Measurements from ENCODE around the gene SHC3. TPM values are rescaled to one million over a fixed set of nuclear protein-coding genes. Genes with fewer than 3 reads are reported as not detected.

Gene SHC3
- polyA plus RNA-seq, 1 donor from 2014 or later = 22.9 TPM

DNA sequence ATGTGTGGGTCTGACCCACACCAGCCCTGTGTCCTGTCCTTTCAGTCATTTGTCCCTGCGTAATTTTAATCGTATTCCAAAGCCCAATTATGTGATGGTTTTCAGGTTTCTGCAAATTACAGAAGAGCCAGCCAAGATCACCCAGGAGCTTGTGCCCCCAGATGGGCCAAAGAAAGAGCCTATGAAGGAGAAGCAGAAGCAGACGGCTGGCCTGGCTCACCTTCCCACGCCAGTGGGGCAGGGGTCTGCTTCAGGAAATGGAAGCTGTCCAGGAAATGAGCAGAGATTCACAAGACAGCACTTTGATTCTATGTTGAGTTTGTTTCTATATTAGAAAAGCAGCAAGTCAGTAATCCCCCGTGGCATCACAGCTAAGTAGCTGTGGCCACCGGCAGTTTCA lies 175.6 kb downstream of the SHC3 start:
- H3K9me3 ChIP-seq (ENCODE audit: low read length) = no peaks in the 10 kb centered on the region
- H3K27me3 ChIP-seq (ENCODE audit: insufficient read depth, low read depth, low read length) = no peaks in the 10 kb centered on the region
- H3K27ac ChIP-seq (ENCODE audit: low read length) = no peak overlapping the region
- H2AFZ ChIP-seq (ENCODE audit: low read depth, low read length) = no peak overlapping the region
- no peak overlapping the region for H3K4me2 ChIP-seq (ENCODE audit: low read length)
- no peaks in the 10 kb centered on the region for H4K20me1 ChIP-seq (ENCODE audit: insufficient read depth)
- H3K9me2 ChIP-seq (ENCODE audit: insufficient read depth, low read length) = no peaks in the 10 kb centered on the region
- TF ChIP-seq POLR2AphosphoS5 (IDR thresholded peaks at IDR 0.05) (no peak), SMC3 (conservative IDR thresholded peaks at IDR 0.05; ENCODE audit: poor library complexity) (no peak), TAF1 (IDR thresholded peaks at IDR 0.05; ENCODE audit: low read depth) (no peak), EZH2 (IDR thresholded peaks at IDR 0.05; ENCODE audit: borderline replicate concordance, insufficient read depth, low read length, poor library complexity, severe bottlenecking) (no peak), EP300 (conservative IDR thresholded peaks at IDR 0.05; ENCODE audit: poor library complexity, severe bottlenecking) (no peak), MXI1 (conservative IDR thresholded peaks at IDR 0.05; ENCODE audit: poor library complexity, severe bottlenecking) (no peak), CTCF (IDR thresholded peaks at IDR 0.05; ENCODE audit: poor library complexity, severe bottlenecking) (no peak), RAD21 (conservative IDR thresholded peaks at IDR 0.05) (no peak)
- TF ChIP-seq, protein P1, sequence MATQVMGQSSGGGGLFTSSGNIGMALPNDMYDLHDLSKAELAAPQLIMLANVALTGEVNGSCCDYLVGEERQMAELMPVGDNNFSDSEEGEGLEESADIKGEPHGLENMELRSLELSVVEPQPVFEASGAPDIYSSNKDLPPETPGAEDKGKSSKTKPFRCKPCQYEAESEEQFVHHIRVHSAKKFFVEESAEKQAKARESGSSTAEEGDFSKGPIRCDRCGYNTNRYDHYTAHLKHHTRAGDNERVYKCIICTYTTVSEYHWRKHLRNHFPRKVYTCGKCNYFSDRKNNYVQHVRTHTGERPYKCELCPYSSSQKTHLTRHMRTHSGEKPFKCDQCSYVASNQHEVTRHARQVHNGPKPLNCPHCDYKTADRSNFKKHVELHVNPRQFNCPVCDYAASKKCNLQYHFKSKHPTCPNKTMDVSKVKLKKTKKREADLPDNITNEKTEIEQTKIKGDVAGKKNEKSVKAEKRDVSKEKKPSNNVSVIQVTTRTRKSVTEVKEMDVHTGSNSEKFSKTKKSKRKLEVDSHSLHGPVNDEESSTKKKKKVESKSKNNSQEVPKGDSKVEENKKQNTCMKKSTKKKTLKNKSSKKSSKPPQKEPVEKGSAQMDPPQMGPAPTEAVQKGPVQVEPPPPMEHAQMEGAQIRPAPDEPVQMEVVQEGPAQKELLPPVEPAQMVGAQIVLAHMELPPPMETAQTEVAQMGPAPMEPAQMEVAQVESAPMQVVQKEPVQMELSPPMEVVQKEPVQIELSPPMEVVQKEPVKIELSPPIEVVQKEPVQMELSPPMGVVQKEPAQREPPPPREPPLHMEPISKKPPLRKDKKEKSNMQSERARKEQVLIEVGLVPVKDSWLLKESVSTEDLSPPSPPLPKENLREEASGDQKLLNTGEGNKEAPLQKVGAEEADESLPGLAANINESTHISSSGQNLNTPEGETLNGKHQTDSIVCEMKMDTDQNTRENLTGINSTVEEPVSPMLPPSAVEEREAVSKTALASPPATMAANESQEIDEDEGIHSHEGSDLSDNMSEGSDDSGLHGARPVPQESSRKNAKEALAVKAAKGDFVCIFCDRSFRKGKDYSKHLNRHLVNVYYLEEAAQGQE (IDR thresholded peaks at IDR 0.05; ENCODE audit: borderline replicate concordance) = no peak
- no peaks in the 10 kb centered on the region for H3F3A ChIP-seq (ENCODE audit: insufficient read depth, low read length, poor library complexity, severe bottlenecking)
- H3K79me2 ChIP-seq (replicated peaks; ENCODE audit: insufficient read depth, low read length) = no peaks in the 10 kb centered on the region
- H3K4me3 ChIP-seq (ENCODE audit: low read length) = no peak overlapping the region
- H3K9ac ChIP-seq (ENCODE audit: low read length) = no peak overlapping the region
- H3K36me3 ChIP-seq (ENCODE audit: insufficient read depth, low read length) = no peaks in the 10 kb centered on the region

DNA sequence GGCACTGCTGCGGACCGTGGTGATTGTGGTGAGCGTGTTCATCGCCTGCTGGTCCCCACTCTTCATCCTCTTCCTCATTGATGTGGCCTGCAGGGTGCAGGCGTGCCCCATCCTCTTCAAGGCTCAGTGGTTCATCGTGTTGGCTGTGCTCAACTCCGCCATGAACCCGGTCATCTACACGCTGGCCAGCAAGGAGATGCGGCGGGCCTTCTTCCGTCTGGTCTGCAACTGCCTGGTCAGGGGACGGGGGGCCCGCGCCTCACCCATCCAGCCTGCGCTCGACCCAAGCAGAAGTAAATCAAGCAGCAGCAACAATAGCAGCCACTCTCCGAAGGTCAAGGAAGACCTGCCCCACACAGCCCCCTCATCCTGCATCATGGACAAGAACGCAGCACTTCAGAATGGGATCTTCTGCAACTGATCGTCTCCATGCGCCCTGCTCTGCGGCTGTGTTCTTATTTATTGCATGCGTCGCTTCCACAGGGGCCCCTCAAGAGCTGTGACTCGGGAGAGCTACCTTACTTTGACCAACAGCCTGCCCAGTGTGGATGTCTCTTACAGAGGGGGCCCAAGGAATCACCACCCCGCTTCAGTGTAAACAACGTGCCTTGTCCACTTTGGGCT lies 176.6 kb downstream of the SHC3 start:
- no peaks in the 10 kb centered on the region for H3K9me3 ChIP-seq (ENCODE audit: low read length)
- H3K79me2 ChIP-seq (replicated peaks; ENCODE audit: insufficient read depth, low read length) = no peaks in the 10 kb centered on the region
- no peaks in the 10 kb centered on the region for H3K9me2 ChIP-seq (ENCODE audit: insufficient read depth, low read length)
- H3K27ac ChIP-seq (ENCODE audit: low read length) = no peak overlapping the region
- H4K20me1 ChIP-seq (ENCODE audit: insufficient read depth) = no peaks in the 10 kb centered on the region
- H3K36me3 ChIP-seq (ENCODE audit: insufficient read depth, low read length) = no peaks in the 10 kb centered on the region
- no peaks in the 10 kb centered on the region for H3F3A ChIP-seq (ENCODE audit: insufficient read depth, low read length, poor library complexity, severe bottlenecking)
- H3K27me3 ChIP-seq (ENCODE audit: insufficient read depth, low read depth, low read length) = no peaks in the 10 kb centered on the region
- H2AFZ ChIP-seq (ENCODE audit: low read depth, low read length) = no peak overlapping the region
- H3K4me3 ChIP-seq (ENCODE audit: low read length) = no peak overlapping the region
- H3K9ac ChIP-seq (ENCODE audit: low read length) = no peak overlapping the region
- no peak overlapping the region for H3K4me2 ChIP-seq (ENCODE audit: low read length)
- no peak for TF ChIP-seq POLR2AphosphoS5 (IDR thresholded peaks at IDR 0.05)
- TF ChIP-seq SMC3 (conservative IDR thresholded peaks at IDR 0.05; ENCODE audit: poor library complexity) = no peak
- TF ChIP-seq TAF1 (IDR thresholded peaks at IDR 0.05; ENCODE audit: low read depth) = no peak
- no peak for TF ChIP-seq RAD21 (conservative IDR thresholded peaks at IDR 0.05)
- TF ChIP-seq EZH2 (IDR thresholded peaks at IDR 0.05; ENCODE audit: borderline replicate concordance, insufficient read depth, low read length, poor library complexity, severe bottlenecking) = no peak
- no peak for TF ChIP-seq EP300 (conservative IDR thresholded peaks at IDR 0.05; ENCODE audit: poor library complexity, severe bottlenecking)
- TF ChIP-seq, protein P1 (IDR thresholded peaks at IDR 0.05; ENCODE audit: borderline replicate concordance) = no peak
- TF ChIP-seq CTCF (IDR thresholded peaks at IDR 0.05; ENCODE audit: poor library complexity, severe bottlenecking) = no peak
- TF ChIP-seq MXI1 (conservative IDR thresholded peaks at IDR 0.05; ENCODE audit: poor library complexity, severe bottlenecking) = no peak

Data from neural cell (in vitro differentiated cells).